Measurements from ENCODE around the gene PCCA. TPM values are rescaled to one million over a fixed set of nuclear protein-coding genes. Genes with fewer than 3 reads are reported as not detected.

The PCCA gene
- polyA plus RNA-seq, 1 of the 3 experiments (the other 2 are of a cell fraction) = 7.3 TPM

- 95% methylated on average over 19 of the region's 19 CpGs for WGBS (ENCODE audit: low lambda C conversion rate)
Observed at GRCh38 chr13:100521851-100522617, 433.1 kb downstream of the PCCA start.

DNA sequence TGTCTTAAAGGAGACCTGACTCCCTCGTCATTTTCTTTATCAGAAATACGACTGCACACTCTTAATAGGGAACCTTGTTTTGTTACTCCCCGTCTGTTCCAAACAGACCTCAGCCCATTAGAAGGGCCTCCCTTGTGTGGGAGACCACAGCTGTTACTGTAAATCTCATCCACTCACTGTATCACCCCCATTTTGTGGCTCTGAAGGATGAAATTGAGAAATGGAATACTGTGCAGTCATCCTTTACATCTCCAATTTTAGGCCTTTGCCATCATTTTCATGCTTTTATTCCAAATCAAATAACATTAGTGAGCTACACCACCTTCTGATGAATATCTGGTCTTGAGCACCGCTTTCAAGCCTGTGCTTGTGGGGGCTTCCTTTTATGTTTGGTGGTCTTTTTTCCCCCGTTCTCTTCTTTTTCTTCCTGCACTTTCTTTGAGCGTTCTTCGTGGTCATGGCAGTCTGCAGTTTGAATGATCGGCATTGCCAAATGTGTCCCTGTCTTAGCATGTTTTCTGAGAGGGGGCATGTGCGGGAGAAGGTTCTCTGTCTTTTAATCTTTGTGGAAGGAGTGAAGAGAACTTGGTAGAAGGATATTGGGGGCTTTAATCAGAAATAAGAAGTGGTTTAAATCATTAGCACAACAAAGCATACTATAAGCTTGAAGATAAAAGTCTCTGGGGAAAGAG lies 433.9 kb downstream of the PCCA start:
- Histone ChIP-seq H3K4me3 (ENCODE audit: low read depth in 2 of 2, low read length in 1 of 2) (no peak overlapping the region), H3K9me3 (no peaks in the 10 kb centered on the region), H3F3A (replicated peaks; ENCODE audit: insufficient read depth) (no peaks in the 10 kb centered on the region), H3K4me2 (no peak overlapping the region), H3K27me3 (ENCODE audit: insufficient read depth) (no peaks in the 10 kb centered on the region), H3K4me1 (ENCODE audit: control insufficient read depth in 1 of 2, insufficient read depth in 2 of 2, low read depth in 1 of 2, low read length in 1 of 2) (peaks cover 6 to 7% of the 10 kb centered on the region in 2 experiments; a peak in 2 of 4 replicates), H2AFZ (ENCODE audit: low read depth) (no peak overlapping the region), H3K9ac (no peak overlapping the region), H4K20me1 (ENCODE audit: insufficient read depth) (no peaks in the 10 kb centered on the region), H3K79me2 (ENCODE audit: insufficient read depth) (no peaks in the 10 kb centered on the region), H3K9me2 (no peaks in the 10 kb centered on the region), H3K36me3 (replicated peaks in 1 of 2; ENCODE audit: control insufficient read depth in 1 of 2, insufficient read depth in 2 of 2, low read length in 1 of 2) (peaks cover 0 to 9% of the 10 kb centered on the region in 2 experiments), H3K27ac (ENCODE audit: low read depth in 2 of 2, low read length in 1 of 2) (no peak overlapping the region)
- ChIA-PET POLR2A (no interaction called here), CTCF (interaction anchor here (1.2 to 1.8 kb wide), 4 partner anchors 8 to 866 kb away, joined by 3 to 5 read pairs (median 4); no protein-coding TSS in a partner anchor)
- WGBS (ENCODE audit: low lambda C conversion rate) = 94% methylated on average over 9 of the region's 9 CpGs
- TF ChIP-seq TEAD4 (IDR thresholded peaks at IDR 0.05; ENCODE audit: borderline replicate concordance, insufficient read depth) = no peak
- no peak for TF ChIP-seq RXRA (IDR thresholded peaks at IDR 0.05; ENCODE audit: borderline replicate concordance, low read depth)
- no peak for TF ChIP-seq GATA2 (CRISPR knock-in tag; IDR thresholded peaks at IDR 0.05)
- TF ChIP-seq, protein P1, sequence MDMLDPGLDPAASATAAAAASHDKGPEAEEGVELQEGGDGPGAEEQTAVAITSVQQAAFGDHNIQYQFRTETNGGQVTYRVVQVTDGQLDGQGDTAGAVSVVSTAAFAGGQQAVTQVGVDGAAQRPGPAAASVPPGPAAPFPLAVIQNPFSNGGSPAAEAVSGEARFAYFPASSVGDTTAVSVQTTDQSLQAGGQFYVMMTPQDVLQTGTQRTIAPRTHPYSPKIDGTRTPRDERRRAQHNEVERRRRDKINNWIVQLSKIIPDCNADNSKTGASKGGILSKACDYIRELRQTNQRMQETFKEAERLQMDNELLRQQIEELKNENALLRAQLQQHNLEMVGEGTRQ (IDR thresholded peaks at IDR 0.05; ENCODE audit: borderline replicate concordance, low read depth, low read length) = no peak
- TF ChIP-seq SIN3A (IDR thresholded peaks at IDR 0.05; ENCODE audit: borderline replicate concordance, low read depth, low read length) = no peak
- TF ChIP-seq FOXJ3 (CRISPR knock-in tag; IDR thresholded peaks at IDR 0.05) = no peak
- no peak for TF ChIP-seq JUND (IDR thresholded peaks at IDR 0.05)
- TF ChIP-seq RAD21 (IDR thresholded peaks at IDR 0.05; ENCODE audit: low read length) = no peak
- no peak for TF ChIP-seq TAF1 (IDR thresholded peaks at IDR 0.05; ENCODE audit: borderline replicate concordance, low read depth, low read length)
- TF ChIP-seq EP300 (IDR thresholded peaks at IDR 0.05; ENCODE audit: borderline replicate concordance in 1 of 2, low read depth in 1 of 2, low read length in 1 of 2) = no peak
- no peak for TF ChIP-seq MEF2A (IDR thresholded peaks at IDR 0.05; ENCODE audit: borderline replicate concordance, low read depth)
- no peak for TF ChIP-seq CHD2 (IDR thresholded peaks at IDR 0.05; ENCODE audit: low read length, partially characterized antibody)
- no peak for TF ChIP-seq RFX5 (IDR thresholded peaks at IDR 0.05; ENCODE audit: low read length)
- TF ChIP-seq, protein P2, sequence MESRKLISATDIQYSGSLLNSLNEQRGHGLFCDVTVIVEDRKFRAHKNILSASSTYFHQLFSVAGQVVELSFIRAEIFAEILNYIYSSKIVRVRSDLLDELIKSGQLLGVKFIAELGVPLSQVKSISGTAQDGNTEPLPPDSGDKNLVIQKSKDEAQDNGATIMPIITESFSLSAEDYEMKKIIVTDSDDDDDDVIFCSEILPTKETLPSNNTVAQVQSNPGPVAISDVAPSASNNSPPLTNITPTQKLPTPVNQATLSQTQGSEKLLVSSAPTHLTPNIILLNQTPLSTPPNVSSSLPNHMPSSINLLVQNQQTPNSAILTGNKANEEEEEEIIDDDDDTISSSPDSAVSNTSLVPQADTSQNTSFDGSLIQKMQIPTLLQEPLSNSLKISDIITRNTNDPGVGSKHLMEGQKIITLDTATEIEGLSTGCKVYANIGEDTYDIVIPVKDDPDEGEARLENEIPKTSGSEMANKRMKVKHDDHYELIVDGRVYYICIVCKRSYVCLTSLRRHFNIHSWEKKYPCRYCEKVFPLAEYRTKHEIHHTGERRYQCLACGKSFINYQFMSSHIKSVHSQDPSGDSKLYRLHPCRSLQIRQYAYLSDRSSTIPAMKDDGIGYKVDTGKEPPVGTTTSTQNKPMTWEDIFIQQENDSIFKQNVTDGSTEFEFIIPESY (IDR thresholded peaks at IDR 0.05; ENCODE audit: borderline replicate concordance, low read depth) = no peak
- no peak for TF ChIP-seq MXI1 (IDR thresholded peaks at IDR 0.05; ENCODE audit: low read depth, low read length)
- TF ChIP-seq MAX (IDR thresholded peaks at IDR 0.05; ENCODE audit: low read depth) = no peak
- DNase-seq = no peak

More at GRCh38 chr13:100521851-100522617, 433.1 kb downstream of the PCCA start:
- Histone ChIP-seq H3K27me3 (ENCODE audit: insufficient read depth) (no peaks in the 10 kb centered on the region), H3K4me3 (ENCODE audit: low read depth in 2 of 2, low read length in 1 of 2) (no peak overlapping the region), H2AFZ (ENCODE audit: low read depth) (no peak overlapping the region), H3K4me1 (ENCODE audit: control insufficient read depth in 1 of 2, insufficient read depth in 2 of 2, low read depth in 1 of 2, low read length in 1 of 2) (peaks cover 6 to 7% of the 10 kb centered on the region in 2 experiments; a peak in 2 of 4 replicates), H3F3A (replicated peaks; ENCODE audit: insufficient read depth) (no peaks in the 10 kb centered on the region), H3K36me3 (replicated peaks in 1 of 2; ENCODE audit: control insufficient read depth in 1 of 2, insufficient read depth in 2 of 2, low read length in 1 of 2) (peaks cover 0 to 6% of the 10 kb centered on the region in 2 experiments), H3K79me2 (ENCODE audit: insufficient read depth) (no peaks in the 10 kb centered on the region), H3K9ac (no peak overlapping the region), H3K4me2 (no peak overlapping the region), H4K20me1 (ENCODE audit: insufficient read depth) (no peaks in the 10 kb centered on the region), H3K27ac (ENCODE audit: low read depth in 2 of 2, low read length in 1 of 2) (no peak overlapping the region), H3K9me3 (no peaks in the 10 kb centered on the region), H3K9me2 (no peaks in the 10 kb centered on the region)
- CTCF ChIA-PET = interaction anchor here (0.7 to 1.8 kb wide), 4 partner anchors 8 to 865 kb away, joined by 3 to 5 read pairs (median 4); no protein-coding TSS in a partner anchor
- POLR2A ChIA-PET = no interaction called here
- TF ChIP-seq MAX (IDR thresholded peaks at IDR 0.05; ENCODE audit: low read depth) (no peak), YY1 (IDR thresholded peaks at IDR 0.05; ENCODE audit: low read depth) (no peak), GATA2 (CRISPR knock-in tag; IDR thresholded peaks at IDR 0.05) (no peak), SIN3A (IDR thresholded peaks at IDR 0.05; ENCODE audit: borderline replicate concordance, low read depth, low read length) (no peak), NRF1 (IDR thresholded peaks at IDR 0.05; ENCODE audit: low read depth, low read length) (no peak)
- DNase-seq = no peak
